Body of pancreas (tissue), 4 donors: Measurements from ENCODE around the gene ZFX. TPM values are rescaled to one million over a fixed set of nuclear protein-coding genes. Genes with fewer than 3 reads are reported as not detected.

Source experiments
- ATAC-seq: fragments of 150-250 bp; one replicate; pipeline ENCODE4 v1.9.1; 2016
- DNase-seq, 4 donors: peaks; one replicate each; pipeline ENCODE4 v3.0.0-alpha.2; 2019
- H3K27ac ChIP-seq, 4 donors: fragments of 200-600 bp; sonication (generic); 1 replicate in 3 of 4; 2 replicates in 1 of 4; pipeline versions ENCODE4 v1.5.1 to v1.6.1; 2016 to 2019; ENCODE audit warnings: mild to moderate bottlenecking in 1 of 4, mixed read lengths in 1 of 4, moderate library complexity in 1 of 4
- H3K27me3 ChIP-seq, 2 donors: fragments of 200-600 bp; sonication (generic); one replicate each; pipeline ENCODE4 v1.6.0; 2016; ENCODE audit warnings: mild to moderate bottlenecking in 1 of 2
- H3K36me3 ChIP-seq, 2 donors: fragments of 200-600 bp; sonication (generic); replicated peaks in 1 of 2; 2 replicates each; pipeline ENCODE4 v1.5.1; 2016; ENCODE audit warnings: low read depth in 2 of 2; ENCODE audit not compliant: insufficient read depth in 1 of 2
- H3K4me1 ChIP-seq: fragments of 200-600 bp; sonication (generic); one replicate; pipeline ENCODE4 v1.6.0; 2016
- H3K4me3 ChIP-seq, 2 donors: fragments of 200-600 bp; sonication (generic); 1 replicate in 1 of 2; 2 replicates in 1 of 2; pipeline ENCODE4 v1.5.1; 2016 to 2019
- H3K9me3 ChIP-seq, 3 donors: fragments of 200-600 bp; sonication (generic); 1 replicate in 2 of 3; 2 replicates in 1 of 3; pipeline ENCODE4 v1.5.1; 2016
- CTCF ChIP-seq, 7 experiments: fragments of 450-650 bp in 4 of 7; fragments of 200-600 bp in 3 of 7; sonication (generic) in 3 of 7; IDR thresholded peaks; one replicate each; pipeline ENCODE4 v1.5.1; 2016 to 2019; ENCODE audit warnings: antibody characterized with exemption in 7 of 7
- POLR2A ChIP-seq, 3 donors: fragments of 450-650 bp; IDR thresholded peaks; one replicate each; pipeline ENCODE4 v1.6.1; 2016; ENCODE audit warnings: antibody characterized with exemption in 3 of 3, mild to moderate bottlenecking in 2 of 3
- WGBS, 2 donors: methylation state at CpG; one replicate each; pipeline ENCODE4 v1.1.5; 2017; 5-methylcytosine and 5-hydroxymethylcytosine counted together
- intact Hi-C: fragments of 100-400 bp; cut with DNase I; formaldehyde crosslinking; loops from one replicate; pipeline ENCODE4 v1.15.1; 2023
- total RNA-seq, 2 donors: library from RNA; depleted of rRNA; stranded (reverse); fragments of >200 nt; gene quantifications; one replicate each; pipeline ENCODE4 v1.1.0, GENCODE V29; 2016

The ZFX gene
- total RNA-seq = 10 to 100 TPM; 23.4 to 28.3 TPM

GRCh38 chrX:24149351-24150050 is at the start of gene ZFX:
Gene ZFX, plus strand, starts transcription at chrX:24149729. Its CDS starts 23,014 bp downstream, at chrX:24172743.
- 0 to 1% methylated on average over 2 to 34 of the region's 104 CpGs for WGBS, 2 donors
- Histone ChIP-seq H3K4me1 (peaks cover 46% of the 10 kb centered on the region), H3K27ac (peak within 1 kb of the TSS; percentile 93 to 99 (median 96)), H3K4me3 (peak within 1 kb of the TSS; percentile 20 to 73), H3K9me3 (no peaks in the 10 kb centered on the region), H3K27me3 (no peaks in the 10 kb centered on the region), H3K36me3 (no peaks in the 10 kb centered on the region)
- intact Hi-C loops = no loop called here
- ATAC-seq (peak; percentile 70), DNase-seq (peak; percentile 65 to 80 (median 74))
- peak; percentile 49 to 62 (median 60) for TF ChIP-seq POLR2A (IDR thresholded peaks at IDR 0.05)
- peak in 3 of 7 experiments; percentile 6 to 31 (median 22) for TF ChIP-seq CTCF (IDR thresholded peaks at IDR 0.05)

GRCh38 chrX:24100713-24101112 is 48.8 kb upstream of the ZFX start:
- H3K27me3 ChIP-seq = no peaks in the 10 kb centered on the region
- no peaks in the 10 kb centered on the region for H3K4me1 ChIP-seq
- intact Hi-C loops = no loop called here
- WGBS, 2 donors = 79 to 100% methylated on average over 1 to 2 of the region's 2 CpGs
- no peak for ATAC-seq
- H3K27ac ChIP-seq = no peak overlapping the region
- H3K9me3 ChIP-seq = no peaks in the 10 kb centered on the region
- no peak for DNase-seq
- H3K4me3 ChIP-seq = no peak overlapping the region
- TF ChIP-seq CTCF (IDR thresholded peaks at IDR 0.05) (no peak), POLR2A (IDR thresholded peaks at IDR 0.05) (no peak)
- no peaks in the 10 kb centered on the region for H3K36me3 ChIP-seq

DNA sequence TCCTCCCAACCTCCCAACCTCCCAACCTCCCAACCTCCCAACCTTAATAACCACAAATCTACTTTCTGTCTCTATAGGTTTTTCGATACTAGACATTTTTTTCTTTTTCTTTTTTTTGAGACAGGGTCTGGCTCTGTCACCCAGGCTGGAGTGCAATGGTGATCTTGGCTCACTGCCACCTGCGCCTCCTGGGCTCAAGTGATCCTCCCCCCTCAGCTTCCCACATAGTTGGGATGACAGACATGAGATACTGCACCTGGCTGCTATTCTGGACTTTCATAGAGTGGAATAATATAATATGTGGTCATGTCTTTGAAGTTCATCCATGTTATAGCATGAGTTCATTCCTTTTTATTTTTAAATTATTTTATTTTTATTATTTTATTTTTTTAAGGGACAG is 39.5 kb upstream of the ZFX start:
- WGBS, 2 donors = 50 to 70% methylated on average over 2 of the region's 2 CpGs
- H3K27ac ChIP-seq = no peak overlapping the region
- intact Hi-C loops = no loop called here
- H3K36me3 ChIP-seq = no peaks in the 10 kb centered on the region
- TF ChIP-seq POLR2A (IDR thresholded peaks at IDR 0.05) (no peak), CTCF (IDR thresholded peaks at IDR 0.05) (no peak)
- DNase-seq (peak in 1 of 4 donors; percentile 1), ATAC-seq (no peak)
- H3K9me3 ChIP-seq = no peaks in the 10 kb centered on the region
- H3K4me1 ChIP-seq = no peaks in the 10 kb centered on the region
- H3K27me3 ChIP-seq = no peaks in the 10 kb centered on the region
- H3K4me3 ChIP-seq = no peak overlapping the region

DNA sequence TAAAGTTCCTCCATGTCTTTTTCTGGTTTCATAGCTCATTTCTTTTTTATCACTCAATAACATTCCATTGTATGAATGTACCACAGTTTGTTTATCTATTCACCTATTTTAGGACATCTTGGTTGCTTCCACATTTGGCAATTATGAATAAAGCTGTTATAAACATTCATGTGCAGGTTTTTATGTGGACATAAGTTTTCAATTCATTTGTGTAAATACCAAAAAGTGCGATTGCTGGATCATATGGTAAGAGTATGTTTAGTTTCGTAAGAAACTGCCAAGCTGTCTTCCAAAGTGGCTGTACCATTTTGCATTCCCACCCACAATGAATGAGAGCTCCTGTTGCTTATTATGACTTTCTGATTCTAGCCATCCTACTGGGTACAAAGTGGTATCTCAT is 36.3 kb upstream of the ZFX start:
- Histone ChIP-seq H3K27ac (no peak overlapping the region), H3K9me3 (no peaks in the 10 kb centered on the region), H3K27me3 (no peaks in the 10 kb centered on the region), H3K4me3 (no peak overlapping the region), H3K4me1 (peaks cover 3% of the 10 kb centered on the region), H3K36me3 (no peaks in the 10 kb centered on the region)
- ATAC-seq (no peak), DNase-seq (no peak)
- intact Hi-C loops = no loop called here
- WGBS, 2 donors = 90 to 92% methylated on average over 2 of the region's 2 CpGs
- TF ChIP-seq POLR2A (IDR thresholded peaks at IDR 0.05) (no peak), CTCF (IDR thresholded peaks at IDR 0.05) (no peak)

- intact Hi-C loops = no loop called here
- no peaks in the 10 kb centered on the region for H3K9me3 ChIP-seq
- DNase-seq (peak in 3 of 4 donors; percentile 15 to 39 (median 25)), ATAC-seq (no peak)
- no peaks in the 10 kb centered on the region for H3K36me3 ChIP-seq
- H3K27ac ChIP-seq = no peak overlapping the region
- no peak for TF ChIP-seq POLR2A (IDR thresholded peaks at IDR 0.05)
- TF ChIP-seq CTCF (IDR thresholded peaks at IDR 0.05) = no peak
- no peaks in the 10 kb centered on the region for H3K27me3 ChIP-seq
- 15 to 17% methylated on average over 3 of the region's 3 CpGs for WGBS, 2 donors
- H3K4me1 ChIP-seq = peaks cover 3% of the 10 kb centered on the region
- no peak overlapping the region for H3K4me3 ChIP-seq
Measured at GRCh38 chrX:24117258-24117657, 32.3 kb upstream of the ZFX start.
